Activated T-helper 17 cell treated with anti-CD3 and anti-CD28 coated beads, Interleukin-2, amount 50 U/mL, for 72 hours (primary cell): ENCODE data around the gene SH3BP5L. TPM values are rescaled to one million over a fixed set of nuclear protein-coding genes. Genes with fewer than 3 reads are reported as not detected.

Experiments used
- total RNA-seq, 2 donors: library from RNA; stranded (reverse); gene quantifications; one replicate each; pipeline ENCODE4 v1.2.3, GENCODE V29; 2022

Gene SH3BP5L
- total RNA-seq, 2 donors from 2014 or later, result 21.0 to 25.6 TPM

Other genes with a start within 250 kb of the SH3BP5L start
- gene OR2T10, start 228.2 kb downstream of the SH3BP5L start, total RNA-seq, result not detected
- gene OR2T11, start 190.8 kb downstream of the SH3BP5L start, total RNA-seq, result not detected
- not detected for gene OR2T35, start 180.6 kb downstream of the SH3BP5L start, total RNA-seq
- not detected for gene OR2T27, start 170.4 kb downstream of the SH3BP5L start, total RNA-seq
- not detected for gene OR14I1, start 123.1 kb downstream of the SH3BP5L start, total RNA-seq
- not detected for gene LYPD8, start 70.2 kb downstream of the SH3BP5L start, total RNA-seq
- 10 to 100 TPM; 36.1 to 38.8 TPM for gene ZNF672, start 12.3 kb upstream of the SH3BP5L start, total RNA-seq
- 100 to 1,000 TPM; 103 to 108 TPM for gene ZNF692, start 33.2 kb upstream of the SH3BP5L start, total RNA-seq
- gene PGBD2, start 80.3 kb upstream of the SH3BP5L start, total RNA-seq, result 1 to 10 TPM; 6.4 to 6.9 TPM